Epithelial cell of esophagus (primary cell): Measurements from ENCODE around the gene ALK.

Experiments
- DNase-seq: peaks from one replicate; pipeline ENCODE4 v3.0.0; 2010; ENCODE audit warnings: low read depth
- H3K4me3 ChIP-seq: 2 replicates; pipeline ENCODE4 v1.5.1; 2011; ENCODE audit warnings: mild to moderate bottlenecking, low read length, control low read depth
- CTCF ChIP-seq: IDR thresholded peaks from 2 replicates; pipeline ENCODE4 v1.5.1; 2011; ENCODE audit warnings: low read depth, mild to moderate bottlenecking, low read length, control low read depth, inconsistent platforms; ENCODE audit not compliant: insufficient read depth; ENCODE audit errors: missing control alignments

The ALK gene

GRCh38 chr2:29806461-29806860 lies 114.9 kb downstream of the ALK start:
- TF ChIP-seq CTCF, result no peak
- DNase-seq, result peak; percentile 53
- H3K4me3 ChIP-seq, result no peak overlapping the region

GRCh38 chr2:29804671-29805070 lies 116.7 kb downstream of the ALK start:
- TF ChIP-seq CTCF, result no peak
- no peak for DNase-seq
- H3K4me3 ChIP-seq, result no peak overlapping the region

- H3K4me3 ChIP-seq, result no peak overlapping the region
- peak; percentile 30 for DNase-seq
- TF ChIP-seq CTCF, result no peak
Measured at GRCh38 chr2:29803537-29803936, 117.8 kb downstream of the ALK start.

GRCh38 chr2:29802986-29803385 lies 118.4 kb downstream of the ALK start:
- TF ChIP-seq CTCF, result no peak
- peak; percentile 50 for DNase-seq
- no peak overlapping the region for H3K4me3 ChIP-seq

- H3K4me3 ChIP-seq, result no peak overlapping the region
- no peak for DNase-seq
- no peak for TF ChIP-seq CTCF
Measured at GRCh38 chr2:29799628-29800027, 121.8 kb downstream of the ALK start.

- DNase-seq, result no peak
- no peak overlapping the region for H3K4me3 ChIP-seq
- no peak for TF ChIP-seq CTCF
Measured at GRCh38 chr2:29797916-29798315, 123.5 kb downstream of the ALK start.

- H3K4me3 ChIP-seq, result no peak overlapping the region
- no peak for TF ChIP-seq CTCF
- no peak for DNase-seq
Measured at GRCh38 chr2:29796446-29796845, 124.9 kb downstream of the ALK start.
